ENCODE measurements around the gene BCL7A. TPM values are rescaled to one million over a fixed set of nuclear protein-coding genes. Genes with fewer than 3 reads are reported as not detected.

Gene BCL7A
- total RNA-seq, 4 donors from 2014 or later = 4.7 to 8.5 (median 5.6) TPM

DNA sequence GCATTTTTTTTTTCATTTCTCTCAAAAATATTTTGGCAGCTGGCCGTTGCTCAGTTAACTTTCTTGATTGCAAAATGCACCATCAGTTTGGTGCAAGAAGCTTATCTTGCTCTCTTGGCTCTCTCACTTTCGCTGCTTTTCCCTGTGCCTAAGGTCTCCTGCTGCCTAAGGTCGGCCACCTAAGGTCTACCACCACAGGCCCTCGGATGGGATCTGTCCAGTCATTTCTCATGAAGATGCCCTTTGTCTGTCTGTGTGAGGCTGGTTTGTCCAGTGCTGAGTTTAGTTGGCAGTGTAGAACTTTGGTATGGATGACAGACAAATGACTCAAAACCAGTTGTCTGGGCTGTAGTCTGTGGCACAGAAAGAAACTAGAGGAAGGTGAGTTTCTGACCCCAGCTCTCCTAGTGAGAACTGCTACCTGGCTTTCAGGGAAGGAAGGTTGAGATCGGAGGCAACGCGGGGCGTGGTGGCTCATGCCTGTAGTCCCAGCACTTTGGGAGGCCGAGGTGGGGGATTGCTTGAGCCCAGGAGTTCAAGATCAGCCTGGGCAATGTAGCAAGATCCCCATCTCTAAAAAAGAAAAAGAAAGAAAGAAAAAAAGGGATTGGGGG lies 59.5 kb downstream of the BCL7A start:
- peak overlapping the region; percentile 25 to 84 for H3K4me3 ChIP-seq
- no peak for TF ChIP-seq POLR2AphosphoS5 (IDR thresholded peaks at IDR 0.05)
- TF ChIP-seq, protein P1, sequence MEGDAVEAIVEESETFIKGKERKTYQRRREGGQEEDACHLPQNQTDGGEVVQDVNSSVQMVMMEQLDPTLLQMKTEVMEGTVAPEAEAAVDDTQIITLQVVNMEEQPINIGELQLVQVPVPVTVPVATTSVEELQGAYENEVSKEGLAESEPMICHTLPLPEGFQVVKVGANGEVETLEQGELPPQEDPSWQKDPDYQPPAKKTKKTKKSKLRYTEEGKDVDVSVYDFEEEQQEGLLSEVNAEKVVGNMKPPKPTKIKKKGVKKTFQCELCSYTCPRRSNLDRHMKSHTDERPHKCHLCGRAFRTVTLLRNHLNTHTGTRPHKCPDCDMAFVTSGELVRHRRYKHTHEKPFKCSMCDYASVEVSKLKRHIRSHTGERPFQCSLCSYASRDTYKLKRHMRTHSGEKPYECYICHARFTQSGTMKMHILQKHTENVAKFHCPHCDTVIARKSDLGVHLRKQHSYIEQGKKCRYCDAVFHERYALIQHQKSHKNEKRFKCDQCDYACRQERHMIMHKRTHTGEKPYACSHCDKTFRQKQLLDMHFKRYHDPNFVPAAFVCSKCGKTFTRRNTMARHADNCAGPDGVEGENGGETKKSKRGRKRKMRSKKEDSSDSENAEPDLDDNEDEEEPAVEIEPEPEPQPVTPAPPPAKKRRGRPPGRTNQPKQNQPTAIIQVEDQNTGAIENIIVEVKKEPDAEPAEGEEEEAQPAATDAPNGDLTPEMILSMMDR (IDR thresholded peaks at IDR 0.05) = no peak
- no peak for TF ChIP-seq POLR2A (IDR thresholded peaks at IDR 0.05)
- no peak for TF ChIP-seq EP300 (IDR thresholded peaks at IDR 0.05)
- peaks cover 0 to 78% (median 27%) of the 10 kb centered on the region in 3 donors for H3K4me1 ChIP-seq
- no peaks in the 10 kb centered on the region for H3K9me3 ChIP-seq
- no peaks in the 10 kb centered on the region for H3K27me3 ChIP-seq
- 0 to 24% methylated on average over 4 to 9 of the region's 9 CpGs for WGBS, 2 donors (ENCODE audit: low coverage in 1 of 2)
- no peak for ATAC-seq
- peaks cover 0 to 23% of the 10 kb centered on the region in 2 donors for H3K36me3 ChIP-seq
- peak overlapping the region; percentile 68 to 91 (median 88) for H3K27ac ChIP-seq

DNA sequence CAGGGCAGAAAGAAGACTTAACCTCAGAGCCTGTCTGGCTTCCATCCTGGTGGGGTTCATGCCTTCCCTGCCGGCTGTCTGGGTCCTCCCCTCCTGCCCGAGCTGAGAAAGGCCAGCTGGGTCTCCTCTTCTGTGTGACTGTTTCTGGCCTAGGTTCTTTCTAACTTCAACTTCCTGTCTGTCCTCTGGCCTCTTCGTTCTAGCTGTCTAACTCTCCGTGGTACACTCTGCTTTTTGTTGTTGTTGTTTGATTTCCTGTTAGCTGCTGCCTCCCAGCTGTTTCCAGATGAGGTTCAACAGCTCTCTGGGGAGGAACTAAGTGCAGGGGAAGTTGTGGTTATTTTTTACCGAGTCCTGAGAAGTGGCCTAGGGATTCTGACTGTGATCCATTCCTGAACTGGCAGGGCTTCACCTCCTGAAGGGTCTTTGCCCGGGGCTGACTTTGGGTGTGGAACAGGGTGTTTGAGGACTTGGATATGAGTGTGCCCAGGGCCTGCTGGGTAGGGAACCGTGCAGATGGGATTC lies 60.1 kb downstream of the BCL7A start:
- peaks cover 0 to 27% of the 10 kb centered on the region in 2 donors for H3K36me3 ChIP-seq
- no peaks in the 10 kb centered on the region for H3K27me3 ChIP-seq
- peak overlapping the region; percentile 68 to 91 (median 88) for H3K27ac ChIP-seq
- peak; percentile 32 for ATAC-seq
- H3K9me3 ChIP-seq = no peaks in the 10 kb centered on the region
- 0% methylated on average over 3 to 4 of the region's 7 CpGs for WGBS, 2 donors (ENCODE audit: low coverage in 1 of 2)
- peak overlapping the region; percentile 25 to 84 for H3K4me3 ChIP-seq
- TF ChIP-seq, protein P1 (IDR thresholded peaks at IDR 0.05) = peak in 1 of 4 experiments; percentile 14
- TF ChIP-seq EP300 (IDR thresholded peaks at IDR 0.05) = no peak
- peaks cover 0 to 84% (median 32%) of the 10 kb centered on the region in 3 donors for H3K4me1 ChIP-seq

DNA sequence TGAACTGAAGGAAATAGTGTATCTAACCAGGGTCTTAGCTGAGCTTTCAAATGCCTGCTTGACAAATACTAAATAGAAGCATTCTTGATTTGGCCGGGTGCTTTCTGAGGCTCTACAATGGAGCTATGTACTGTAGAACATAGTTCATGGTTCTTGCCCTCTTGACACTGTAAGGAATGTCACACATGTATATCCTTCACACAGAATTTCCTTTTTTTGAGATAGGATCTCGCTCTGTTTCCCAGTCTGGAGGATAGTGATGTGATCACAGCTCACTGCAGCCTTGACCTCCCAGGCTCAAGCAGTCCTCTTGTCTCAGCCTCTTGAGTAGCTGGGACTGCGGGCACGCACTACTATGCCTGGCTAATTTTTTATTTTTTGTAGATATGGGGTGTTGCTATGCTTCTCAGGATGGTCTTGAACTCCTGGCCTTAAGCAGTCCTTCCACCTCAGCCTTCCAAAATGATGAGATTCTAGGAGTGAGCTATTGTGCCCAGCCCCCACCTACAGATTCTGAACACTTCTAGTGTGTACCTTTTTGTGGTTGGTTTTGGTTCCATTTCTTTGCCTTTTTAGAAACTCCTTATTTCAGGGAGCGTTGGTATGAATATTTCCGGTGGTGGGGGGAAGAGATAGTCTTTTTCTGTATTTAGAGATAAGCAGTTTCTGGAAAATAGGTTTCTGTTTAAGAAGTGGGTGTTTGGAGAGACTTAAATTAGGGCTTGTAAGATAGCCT lies 61.1 kb downstream of the BCL7A start:
- peaks cover 0 to 30% of the 10 kb centered on the region in 2 donors for H3K36me3 ChIP-seq
- H3K9me3 ChIP-seq = no peaks in the 10 kb centered on the region
- H3K4me3 ChIP-seq = peak overlapping the region in 1 of 2 donors; percentile 84
- no peaks in the 10 kb centered on the region for H3K27me3 ChIP-seq
- TF ChIP-seq, protein P1 (IDR thresholded peaks at IDR 0.05) = no peak
- peak overlapping the region in 3 of 4 donors; percentile 86 to 91 (median 89) for H3K27ac ChIP-seq
- peaks cover 0 to 85% (median 38%) of the 10 kb centered on the region in 3 donors for H3K4me1 ChIP-seq
- 53 to 80% methylated on average over 4 to 5 of the region's 6 CpGs for WGBS, 2 donors (ENCODE audit: low coverage in 1 of 2)
- ATAC-seq = no peak

DNA sequence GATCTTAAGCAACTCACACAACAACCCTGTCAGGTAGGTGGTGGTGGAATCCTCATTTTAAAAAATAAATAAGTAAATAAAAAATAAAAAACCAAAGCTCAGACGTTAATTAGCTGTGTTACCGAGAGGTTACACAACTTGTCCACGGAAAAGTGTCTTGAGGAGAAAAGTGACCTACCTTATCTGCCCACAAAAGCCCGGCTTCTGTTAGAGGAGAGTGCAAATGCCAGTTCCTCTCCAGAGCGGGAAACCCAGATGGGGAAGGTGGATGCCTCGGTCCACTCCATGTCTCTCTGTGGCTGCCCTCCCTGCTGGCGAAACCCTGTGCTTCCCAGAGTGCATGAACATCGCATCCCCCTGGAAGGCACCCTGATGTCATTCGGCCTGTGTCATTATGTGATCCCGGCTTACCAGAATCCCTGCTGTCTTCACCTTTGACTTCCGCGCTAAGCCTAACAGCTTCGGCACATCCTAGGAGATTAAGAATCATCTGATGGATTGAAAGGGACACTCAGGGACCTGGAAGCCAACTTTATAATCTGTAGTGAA lies 63.2 kb downstream of the BCL7A start:
- H3K4me3 ChIP-seq = no peak overlapping the region
- peaks cover 3 to 100% (median 47%) of the 10 kb centered on the region in 3 donors for H3K4me1 ChIP-seq
- ATAC-seq = no peak
- TF ChIP-seq EP300 (IDR thresholded peaks at IDR 0.05) = no peak
- TF ChIP-seq, protein P1 (IDR thresholded peaks at IDR 0.05) = no peak
- TF ChIP-seq POLR2A (IDR thresholded peaks at IDR 0.05) = no peak
- no peak for TF ChIP-seq POLR2AphosphoS5 (IDR thresholded peaks at IDR 0.05)
- WGBS, 2 donors (ENCODE audit: low coverage in 1 of 2) = 83% methylated on average over 13 of the region's 13 CpGs; no CpG with 5 or more reads in 1 of the 2 donors
- H3K27me3 ChIP-seq = no peaks in the 10 kb centered on the region
- H3K9me3 ChIP-seq = no peaks in the 10 kb centered on the region
- H3K27ac ChIP-seq = peak overlapping the region in 1 of 4 donors; percentile 7
- H3K36me3 ChIP-seq = peaks cover 0 to 34% of the 10 kb centered on the region in 2 donors

All from gastroesophageal sphincter (tissue), 4 donors.